SKM-1 (cell line): ENCODE results near the gene CNTNAP2.
"Not testable (repeated sequence)": the region's sequence is repeated elsewhere in the genome, so short reads cannot be mapped to it uniquely, and the experiment has no call there.

Experiments
- DNase-seq: peaks from one replicate; lab custom pipeline; 2025; ENCODE audit not compliant: unreplicated experiment; lab: John Stamatoyannopoulos, UW

Gene CNTNAP2

GRCh38 chr7:148304456-148304855 is 2187.9 kb downstream of the CNTNAP2 start:
- no peak for DNase-seq

- no peak for DNase-seq
These were observed 2190.2 kb downstream of the CNTNAP2 start for GRCh38 chr7:148306759-148307158.

DNA sequence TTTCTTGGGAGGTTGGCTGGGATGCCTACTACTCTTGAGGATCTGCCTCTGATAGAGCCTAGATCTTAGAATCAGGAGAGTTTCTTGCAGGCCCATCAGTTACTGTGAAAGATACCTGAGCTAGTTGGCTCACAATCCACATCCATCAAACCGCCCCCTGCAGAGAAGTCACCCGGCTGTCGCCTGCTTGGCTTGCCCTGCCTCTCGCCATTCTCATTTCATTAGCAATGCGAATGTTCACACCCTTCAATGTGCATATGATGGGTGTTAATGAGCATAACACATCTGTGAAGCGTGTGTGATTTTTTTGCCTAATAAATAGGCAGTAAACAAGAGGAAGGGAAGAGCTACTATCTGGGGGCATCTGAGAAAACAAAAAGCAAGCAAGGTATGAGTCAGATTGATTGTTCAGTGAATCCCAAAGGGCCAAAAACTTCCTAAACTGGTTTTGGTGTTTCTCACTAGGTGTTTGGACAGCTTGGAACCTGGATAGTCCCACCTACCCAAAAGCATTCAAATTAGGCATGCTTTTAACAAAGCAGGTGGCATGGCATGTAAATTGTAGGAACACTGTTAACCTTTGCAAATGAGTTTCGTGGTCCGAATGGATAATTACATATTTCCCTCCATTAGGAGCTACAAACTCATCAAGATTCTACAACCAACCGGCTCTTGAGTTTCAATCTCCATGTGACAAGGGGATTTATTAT is 2201.7 kb downstream of the CNTNAP2 start:
- no peak for DNase-seq

- no peak for DNase-seq
These were observed 2202.2 kb downstream of the CNTNAP2 start for GRCh38 chr7:148318838-148319237.

GRCh38 chr7:148319316-148319808 is 2202.8 kb downstream of the CNTNAP2 start:
- no peak for DNase-seq

GRCh38 chr7:148325208-148325607 is 2208.6 kb downstream of the CNTNAP2 start:
- DNase-seq = no peak

GRCh38 chr7:148327379-148327778 is 2210.8 kb downstream of the CNTNAP2 start:
- DNase-seq = no peak

GRCh38 chr7:148328906-148329305 is 2212.3 kb downstream of the CNTNAP2 start:
- no peak for DNase-seq

DNA sequence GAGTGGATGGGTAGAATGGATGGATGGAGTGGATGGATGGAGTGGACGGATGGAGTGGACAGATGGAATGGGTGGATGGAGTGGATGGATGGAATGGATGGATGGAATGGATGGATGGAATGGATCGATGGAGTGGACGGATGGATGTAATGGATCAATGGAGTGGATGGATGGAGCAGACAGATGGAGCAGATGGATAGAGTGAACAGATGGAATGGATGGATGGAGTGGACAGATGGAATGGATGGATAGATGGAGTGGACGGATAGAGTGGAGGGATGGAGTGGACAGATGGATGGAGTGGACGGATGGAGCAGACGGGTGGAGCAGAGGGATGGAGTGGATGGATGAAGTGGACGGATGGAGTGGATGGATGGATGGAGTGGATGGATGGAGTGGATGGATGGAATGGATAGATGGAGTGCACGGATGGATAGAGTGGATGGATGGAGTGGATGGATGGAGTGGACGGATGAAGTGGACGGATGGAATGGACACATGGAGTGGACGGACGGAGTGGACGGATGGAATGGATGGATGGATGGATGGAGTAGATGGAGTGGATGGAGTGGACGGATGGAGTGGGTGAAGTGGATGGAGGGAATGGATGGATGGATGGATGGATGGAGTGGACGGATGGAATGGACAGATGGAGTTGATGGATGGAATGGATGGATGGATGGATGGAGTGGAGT is 2213.7 kb downstream of the CNTNAP2 start:
- DNase-seq = no peak

DNA sequence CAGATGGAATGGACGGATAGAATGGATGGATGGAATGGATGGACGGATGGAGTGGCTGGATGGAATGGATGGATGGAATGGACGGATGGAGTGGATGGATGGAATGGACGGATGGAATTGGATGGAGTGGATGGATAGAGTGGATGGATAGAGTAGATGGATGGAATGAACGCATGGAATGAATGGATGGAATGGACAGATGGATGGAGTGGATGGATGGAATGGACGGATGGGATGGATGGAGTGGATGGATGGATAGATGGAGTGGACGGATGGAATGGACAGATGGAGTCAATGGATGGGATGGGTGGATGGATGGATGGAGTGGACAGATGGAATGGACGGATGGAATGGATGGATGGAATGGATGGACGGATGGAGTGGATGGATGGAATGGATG is 2214.2 kb downstream of the CNTNAP2 start:
- no peak for DNase-seq

- DNase-seq = not testable (repeated sequence)
These were observed 2214.9 kb downstream of the CNTNAP2 start for GRCh38 chr7:148331456-148331855.

DNA sequence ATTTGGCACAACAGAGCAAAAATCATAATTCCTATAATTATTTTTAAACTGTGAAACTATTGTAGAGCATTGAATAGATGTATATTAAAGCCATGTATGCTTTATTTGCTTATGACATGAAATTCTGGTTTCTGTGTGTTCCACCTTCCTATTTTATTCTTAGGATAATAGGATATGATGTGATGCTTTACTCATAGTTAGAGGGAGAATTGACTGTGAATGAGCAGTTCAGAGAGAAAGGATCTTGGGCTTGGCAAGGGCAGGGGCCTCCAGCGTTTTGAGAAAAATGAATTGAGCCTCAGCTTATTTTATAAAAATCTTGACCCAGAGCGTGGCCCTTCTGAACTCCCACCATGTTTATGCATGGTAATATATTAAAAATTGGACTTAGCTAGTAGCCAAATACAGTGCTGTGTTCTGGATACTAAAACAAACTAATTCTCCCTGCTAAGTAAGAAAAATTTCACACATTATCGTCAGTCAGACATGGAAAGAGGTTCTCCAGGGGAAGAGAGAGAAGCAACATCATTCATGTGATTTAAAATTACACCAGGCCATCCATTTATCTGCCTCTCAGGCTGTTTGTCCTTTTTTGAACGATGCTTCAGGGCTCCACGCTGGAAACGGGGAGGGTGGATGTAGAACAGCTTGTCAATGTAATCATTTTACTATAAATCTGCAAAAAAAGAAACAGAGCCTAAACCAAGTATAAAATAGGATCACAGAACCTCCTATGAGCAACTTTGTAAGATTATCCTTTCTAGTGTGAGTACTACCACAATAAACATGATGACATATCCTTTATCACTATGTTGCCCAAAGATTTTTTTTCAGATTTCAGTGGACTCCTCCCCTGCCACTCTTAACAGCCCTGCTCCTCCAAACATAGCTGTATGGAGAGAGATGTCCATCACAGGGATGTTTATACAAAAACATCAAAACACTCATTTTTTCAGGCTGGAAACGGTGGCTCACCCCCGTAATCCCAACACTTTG is 2215.9 kb downstream of the CNTNAP2 start:
- no peak for DNase-seq

DNA sequence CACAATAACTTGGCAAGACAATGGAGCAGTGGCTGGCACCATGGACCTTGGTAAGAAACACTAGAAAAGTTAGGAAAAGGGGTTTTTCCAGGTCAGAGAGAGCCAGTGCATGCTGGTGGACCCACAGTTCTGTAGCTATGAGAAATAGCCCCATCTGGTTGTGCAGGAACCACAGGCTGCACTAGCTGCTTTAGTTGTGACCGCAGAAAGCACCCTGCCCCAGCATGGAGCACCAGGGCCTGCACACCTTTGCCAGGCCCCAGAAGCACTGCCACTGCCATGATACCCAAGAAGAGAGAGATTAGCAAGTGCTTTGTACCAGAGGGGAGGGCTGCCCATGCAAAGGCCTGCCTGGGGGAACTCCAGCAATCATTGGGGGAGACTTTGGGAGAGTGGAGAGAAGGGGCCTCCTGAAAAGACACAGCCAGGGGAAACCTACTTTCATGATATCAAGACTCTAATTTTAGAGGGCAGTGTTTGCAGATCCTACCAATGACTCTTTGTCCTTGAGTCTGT is 2217.9 kb downstream of the CNTNAP2 start:
- DNase-seq = no peak

DNA sequence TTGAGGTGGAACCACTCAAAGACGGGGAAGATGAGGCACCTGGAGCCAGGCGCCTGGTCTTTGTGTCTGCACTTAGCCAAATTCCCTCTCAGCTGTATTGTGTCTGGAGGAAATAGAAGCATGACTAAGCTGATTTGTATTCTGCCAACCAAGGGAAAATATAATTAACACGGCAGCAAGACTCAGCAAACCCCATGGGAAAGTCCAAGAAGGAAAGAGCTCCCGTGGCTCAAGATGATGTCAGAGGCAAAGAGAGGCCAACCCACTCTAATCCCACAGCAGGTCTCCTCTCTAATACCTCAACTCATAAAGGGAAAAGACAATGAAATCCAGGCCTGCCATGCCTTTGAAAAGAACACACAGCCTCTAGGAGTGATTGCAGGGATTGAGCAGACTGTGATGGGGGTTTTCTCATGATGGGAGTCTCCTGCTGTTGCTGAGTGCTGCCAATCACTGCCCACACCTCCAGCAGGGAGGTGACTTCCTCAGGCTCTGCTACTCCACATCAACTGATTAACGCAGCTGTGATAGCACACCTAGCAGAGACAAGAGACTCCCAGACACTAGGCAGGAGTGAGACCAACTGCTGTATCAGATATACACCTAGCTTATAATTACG is 2218.5 kb downstream of the CNTNAP2 start:
- no peak for DNase-seq

DNA sequence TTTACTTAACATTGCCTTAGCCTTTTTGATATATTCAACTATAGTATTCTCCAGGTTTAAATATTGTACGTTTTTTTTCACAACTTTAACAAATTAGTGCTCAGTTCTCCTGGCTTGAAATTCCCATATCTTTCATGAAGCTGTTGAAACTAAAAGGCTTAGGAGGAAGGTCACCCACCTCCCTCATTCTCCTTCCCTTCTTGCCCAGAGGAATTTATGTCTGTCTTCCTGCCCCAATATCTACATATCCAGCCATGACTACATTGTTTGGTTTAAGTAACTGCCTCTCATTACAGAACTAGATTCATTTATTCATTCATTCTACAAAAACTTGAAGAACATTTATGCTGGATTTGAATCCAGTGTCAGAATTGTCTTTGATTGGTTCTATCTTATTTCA is 2219.2 kb downstream of the CNTNAP2 start:
- no peak for DNase-seq

- DNase-seq = no peak
These were observed 2219.8 kb downstream of the CNTNAP2 start for GRCh38 chr7:148336411-148336810.

DNA sequence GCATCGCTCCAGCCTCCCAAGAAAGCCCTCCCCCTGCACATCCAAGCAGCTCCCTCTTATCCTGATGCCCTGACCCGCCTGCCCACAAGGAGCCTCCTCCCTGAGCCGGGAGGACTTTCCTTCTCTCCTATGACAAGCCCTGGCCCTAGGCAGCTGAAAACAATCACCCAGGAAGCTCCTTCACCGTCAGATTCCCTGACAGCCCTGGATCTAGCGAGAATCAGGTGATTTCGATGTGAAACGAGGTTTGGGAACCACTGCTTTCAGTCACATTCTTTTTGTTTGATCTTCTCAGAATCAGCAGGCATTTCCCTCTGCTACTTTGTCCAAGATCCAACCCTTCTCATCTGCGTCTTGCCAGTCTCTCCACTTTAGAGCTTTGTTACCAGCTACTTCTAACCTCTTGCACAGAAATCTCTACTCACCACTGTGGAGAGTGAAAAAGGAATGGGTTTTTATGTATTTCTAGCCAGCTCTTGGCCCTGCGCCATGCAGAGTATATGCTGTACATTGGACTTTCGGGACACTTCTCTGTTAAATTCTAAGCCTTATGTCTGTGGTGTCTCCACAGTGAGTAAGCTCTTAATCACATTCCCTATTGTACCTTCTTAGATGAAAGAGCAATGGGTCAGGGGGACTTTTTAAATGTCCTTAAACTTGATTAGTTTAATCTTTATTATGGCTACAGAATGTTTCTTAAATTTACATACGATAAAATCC is 2220.8 kb downstream of the CNTNAP2 start:
- no peak for DNase-seq

DNA sequence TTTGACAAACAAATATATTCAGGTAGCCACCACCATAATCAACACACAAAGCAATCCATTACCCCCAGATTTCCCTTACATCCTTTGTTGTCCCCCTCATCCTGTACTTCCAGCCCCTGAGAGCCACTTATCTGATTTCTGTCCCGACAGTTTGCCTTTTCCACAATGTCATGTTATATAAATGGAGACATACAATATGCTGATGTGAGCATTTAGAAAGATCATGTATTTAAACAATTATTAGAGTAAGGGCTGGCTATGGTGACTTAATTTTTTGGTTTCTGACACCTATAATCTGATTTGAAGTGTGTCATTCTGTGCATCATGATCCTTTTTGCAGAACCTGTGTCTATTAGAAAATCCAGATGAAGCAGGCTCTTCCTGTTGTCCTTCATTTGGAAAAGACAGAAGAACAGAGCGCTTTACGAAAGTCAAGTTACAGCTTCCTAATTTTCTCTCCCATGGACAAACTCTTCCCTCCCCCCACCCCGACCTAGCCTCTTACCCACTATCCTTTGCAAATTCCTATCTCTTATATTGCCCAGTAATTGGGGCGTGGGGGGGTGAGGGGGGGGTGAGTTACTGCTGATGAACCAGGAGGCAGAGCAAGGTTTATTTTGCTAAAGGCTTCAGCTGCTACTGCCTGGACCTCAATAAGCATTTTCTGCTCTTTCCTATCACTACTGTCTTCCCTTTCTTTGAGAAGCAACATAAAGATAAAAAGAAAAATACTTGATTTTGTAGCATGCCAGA is 2221.6 kb downstream of the CNTNAP2 start:
- DNase-seq = no peak
